HTERT RPE-1 (cell line): ENCODE measurements around the gene SMIM41.

Experiments
- in situ Hi-C: fragments of 300-500 bp; cut with MboI; formaldehyde crosslinking; loops from 4 replicates; pipeline ENCODE4 v1.14.3; 2020; ENCODE audit warnings: low sequenced_read_pairs

The SMIM41 gene

DNA sequence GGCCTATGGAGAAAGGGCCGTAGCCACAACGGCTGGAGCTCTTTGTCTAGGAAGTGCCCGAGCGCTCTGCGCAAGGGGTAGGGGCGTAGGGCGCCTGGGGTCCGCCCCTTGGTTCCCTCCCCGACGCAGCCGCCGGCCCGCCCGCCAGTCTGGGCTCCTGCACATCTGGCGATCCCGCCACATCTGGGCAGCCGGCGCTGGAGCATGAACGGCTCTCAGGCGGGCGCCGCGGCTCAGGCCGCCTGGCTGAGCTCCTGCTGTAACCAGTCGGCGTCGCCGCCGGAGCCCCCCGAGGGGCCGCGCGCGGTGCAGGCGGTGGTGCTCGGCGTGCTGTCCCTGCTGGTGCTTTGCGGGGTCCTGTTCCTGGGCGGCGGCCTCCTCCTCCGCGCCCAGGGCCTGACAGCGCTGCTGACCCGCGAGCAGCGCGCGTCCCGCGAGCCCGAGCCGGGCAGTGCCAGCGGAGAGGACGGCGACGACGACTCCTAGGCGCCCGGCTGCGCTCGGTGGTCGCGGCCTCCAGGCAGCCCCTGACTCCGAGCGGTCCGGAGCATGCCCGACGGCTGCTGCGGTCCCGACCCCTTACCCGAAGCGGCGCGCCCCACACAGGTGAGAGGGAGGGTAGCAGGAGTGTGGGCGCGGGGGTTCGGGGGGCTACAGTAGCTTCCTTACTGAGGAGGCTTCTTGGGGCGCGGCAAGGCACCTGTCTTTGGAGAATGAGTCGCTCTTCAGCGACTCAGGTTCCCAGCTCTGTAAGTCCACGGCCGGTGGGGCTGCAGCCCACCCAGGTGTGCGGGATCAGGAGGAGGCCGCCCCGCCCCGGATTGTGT is at the start of gene SMIM41:
Gene SMIM41, plus strand, starts transcription at position 129 of the 827 bp plus-strand sequence. Its CDS starts 76 bp downstream, at position 205.
- in situ Hi-C loops, result no loop called here

- in situ Hi-C loops, result no loop called here
Measured at GRCh38 chr12:52032446-52032803, 47.1 kb upstream of the SMIM41 start.

GRCh38 chr12:52032804-52033445 is 46.6 kb upstream of the SMIM41 start:
- in situ Hi-C loops, result no loop called here

GRCh38 chr12:52033446-52034140 is 45.9 kb upstream of the SMIM41 start:
- in situ Hi-C loops, result no loop called here

- in situ Hi-C loops, result no loop called here
Measured at GRCh38 chr12:52035190-52035589, 44.3 kb upstream of the SMIM41 start.

DNA sequence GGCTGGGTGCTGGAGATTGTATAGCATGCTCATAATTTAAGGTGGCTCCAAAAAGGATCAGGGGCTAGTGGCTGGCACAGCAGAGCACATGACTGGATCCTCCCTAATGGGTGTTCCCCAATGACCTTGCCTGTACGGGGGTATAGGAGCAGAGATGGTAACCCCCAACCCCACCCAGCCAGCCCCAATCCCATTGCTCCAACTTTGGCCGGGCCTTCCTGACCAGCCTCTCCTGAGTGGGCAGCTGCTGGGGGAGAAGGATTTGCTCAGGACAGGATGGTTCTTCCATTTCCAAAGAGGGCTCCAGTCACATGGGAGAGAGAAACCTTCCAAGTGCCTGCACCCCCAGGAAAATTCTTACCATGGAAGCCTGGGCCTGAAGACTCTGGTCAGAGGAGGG is 43.6 kb upstream of the SMIM41 start:
- in situ Hi-C loops, result no loop called here

GRCh38 chr12:52036587-52037171 is 42.8 kb upstream of the SMIM41 start:
- in situ Hi-C loops, result no loop called here

GRCh38 chr12:52037248-52037861 is 42.1 kb upstream of the SMIM41 start:
- in situ Hi-C loops, result no loop called here

DNA sequence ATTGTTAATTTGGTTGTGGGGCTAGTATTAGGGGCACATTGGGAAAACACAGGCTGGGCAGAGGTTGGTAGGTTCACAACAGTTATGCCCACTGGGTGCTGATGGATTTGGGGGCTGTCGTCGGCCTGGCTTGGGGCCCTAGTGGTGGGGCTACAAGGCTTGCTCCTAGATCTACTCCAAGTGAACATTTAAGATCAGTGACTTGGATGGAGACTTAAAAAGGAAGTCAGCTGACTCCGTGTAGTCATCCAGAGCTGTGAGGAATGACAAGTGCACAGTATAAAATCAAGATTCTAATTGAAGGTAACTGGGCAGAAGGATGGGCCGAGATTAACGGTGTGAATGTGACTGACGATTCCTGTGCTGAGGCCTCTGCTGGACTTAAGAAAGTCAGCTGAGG is 41.1 kb upstream of the SMIM41 start:
- in situ Hi-C loops, result no loop called here

- in situ Hi-C loops, result no loop called here
Measured at GRCh38 chr12:52041035-52041434, 38.5 kb upstream of the SMIM41 start.

- in situ Hi-C loops, result no loop called here
Measured at GRCh38 chr12:52041695-52042123, 37.8 kb upstream of the SMIM41 start.

DNA sequence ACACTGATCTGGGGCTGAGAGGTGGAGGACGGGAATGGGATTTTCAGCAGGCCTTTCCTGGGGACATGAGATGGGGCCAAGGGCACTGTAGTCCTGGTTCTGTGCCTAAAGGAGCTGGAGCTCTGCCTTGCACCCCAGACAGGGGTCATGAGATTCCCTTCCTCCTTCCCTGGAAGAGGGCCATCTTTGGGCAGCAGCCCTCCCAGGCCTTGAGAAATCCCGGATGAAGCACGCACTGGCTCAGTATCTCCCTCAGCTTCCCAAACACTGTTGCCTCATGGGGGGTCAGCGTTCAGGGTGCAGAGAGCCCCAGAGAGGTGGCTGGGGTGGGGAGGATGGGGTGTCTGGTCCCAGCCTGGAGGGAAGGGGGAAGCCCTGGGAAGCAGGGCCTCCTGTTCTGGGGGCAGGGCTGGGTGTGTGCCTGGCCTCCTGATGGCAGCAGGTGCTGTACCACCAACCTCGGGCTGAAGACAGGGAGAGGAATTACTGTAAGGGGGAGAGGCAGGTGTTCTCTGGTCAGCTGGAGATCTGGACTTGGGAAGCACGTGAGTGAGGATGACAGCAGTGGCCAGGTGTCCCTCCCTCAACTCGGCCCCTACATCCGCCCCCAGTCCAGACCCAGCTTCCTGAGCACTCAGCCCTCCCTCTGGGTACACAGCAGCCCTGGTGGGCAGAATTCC is 36.7 kb upstream of the SMIM41 start:
- in situ Hi-C loops, result no loop called here

DNA sequence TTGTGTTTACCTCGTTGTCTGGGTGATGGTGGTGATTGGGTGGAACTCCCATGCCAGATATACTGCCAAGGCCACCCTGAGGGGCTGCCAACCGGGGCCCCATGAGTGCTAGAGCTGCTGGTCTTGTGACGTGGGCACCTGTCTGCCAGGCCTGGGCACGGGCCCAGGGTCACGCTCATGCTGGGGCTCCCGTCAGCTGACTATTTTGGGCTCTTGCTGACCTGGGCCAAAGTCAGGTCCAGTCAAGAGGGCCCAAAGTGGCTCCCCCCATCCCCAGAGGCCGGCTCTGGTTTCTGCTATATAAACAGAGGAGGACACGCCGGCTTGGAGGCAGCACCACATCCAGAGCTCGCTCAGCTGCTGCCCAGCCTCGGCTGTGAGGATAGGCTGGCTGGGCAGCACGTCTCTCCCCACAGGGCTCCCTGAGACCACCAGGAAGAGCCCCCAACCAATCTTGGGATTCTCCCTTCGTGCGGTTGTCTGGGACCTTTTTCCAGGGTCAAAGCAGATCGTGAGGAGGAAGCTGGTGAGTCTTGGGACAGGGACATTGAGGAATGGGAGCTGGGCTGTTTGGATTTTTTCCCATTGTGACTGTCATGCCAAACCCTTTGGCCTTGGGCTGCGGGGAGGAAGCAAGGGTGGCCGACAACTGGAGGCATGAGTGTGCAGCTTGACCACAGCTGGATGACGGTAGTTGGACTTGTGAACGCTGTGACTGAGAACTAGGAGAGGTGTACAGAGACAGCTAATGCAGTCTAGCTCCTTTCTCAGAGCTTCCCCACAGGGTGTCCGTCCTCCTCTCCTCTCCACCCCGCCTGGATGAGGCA is 35.9 kb upstream of the SMIM41 start:
- in situ Hi-C loops, result no loop called here

DNA sequence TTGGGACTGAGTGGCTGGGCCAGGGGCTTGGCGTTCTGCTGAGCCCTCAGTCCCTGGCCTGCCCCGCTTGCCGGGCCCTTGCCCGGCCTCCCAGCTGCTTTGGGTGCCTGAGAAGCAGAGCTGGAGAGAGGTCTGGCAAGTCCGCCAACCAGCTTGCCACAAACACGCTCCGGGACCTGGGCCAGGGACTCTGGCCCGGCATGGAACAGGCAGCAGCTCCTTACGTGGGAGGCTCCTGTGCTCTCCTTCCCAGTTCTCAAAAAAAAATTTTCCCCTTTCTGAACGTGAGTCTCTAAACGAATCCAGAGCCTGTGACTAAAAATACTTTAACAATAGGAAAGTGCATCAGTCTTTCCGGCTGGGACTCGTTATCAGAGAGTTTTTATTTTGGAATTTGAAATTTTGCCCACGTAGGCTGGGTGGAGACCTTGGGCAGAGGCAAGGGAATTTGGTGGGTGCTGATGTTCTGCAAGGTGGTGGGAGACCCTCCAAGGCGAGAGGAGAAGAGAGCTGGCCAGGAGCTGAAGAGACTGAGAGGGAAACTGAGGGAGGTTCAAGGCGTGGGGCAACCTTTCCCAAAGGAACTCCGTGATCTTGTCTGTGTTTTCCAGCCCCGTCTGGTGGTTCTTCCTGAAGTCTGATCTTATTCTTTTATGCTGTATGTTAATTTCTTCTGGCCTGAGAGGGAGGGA is 35.1 kb upstream of the SMIM41 start:
- in situ Hi-C loops, result no loop called here

DNA sequence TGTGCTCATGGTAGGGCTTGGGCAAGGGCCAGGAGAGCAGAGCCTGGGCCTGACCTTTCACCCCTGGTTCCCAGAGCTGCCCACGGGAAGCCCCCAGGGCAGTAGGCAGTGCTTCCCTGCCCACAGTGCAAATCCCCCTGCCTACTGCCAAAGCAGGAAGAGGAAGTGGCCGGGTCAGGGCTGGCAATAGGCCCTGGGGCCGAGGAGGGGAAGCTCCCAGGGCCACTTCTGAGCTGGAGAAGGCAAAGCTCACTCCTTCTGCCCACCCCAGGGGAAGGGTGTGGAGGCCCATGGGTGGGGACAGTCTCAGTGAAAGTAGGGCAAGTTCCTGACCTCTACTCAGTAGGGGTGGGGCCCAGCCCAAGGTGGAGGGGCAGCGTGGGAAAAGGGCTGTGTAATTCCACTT is 33.7 kb upstream of the SMIM41 start:
- in situ Hi-C loops, result no loop called here

- in situ Hi-C loops, result no loop called here
Measured at GRCh38 chr12:52046859-52047258, 32.6 kb upstream of the SMIM41 start.

- in situ Hi-C loops, result no loop called here
Measured at GRCh38 chr12:52049286-52049685, 30.2 kb upstream of the SMIM41 start.

DNA sequence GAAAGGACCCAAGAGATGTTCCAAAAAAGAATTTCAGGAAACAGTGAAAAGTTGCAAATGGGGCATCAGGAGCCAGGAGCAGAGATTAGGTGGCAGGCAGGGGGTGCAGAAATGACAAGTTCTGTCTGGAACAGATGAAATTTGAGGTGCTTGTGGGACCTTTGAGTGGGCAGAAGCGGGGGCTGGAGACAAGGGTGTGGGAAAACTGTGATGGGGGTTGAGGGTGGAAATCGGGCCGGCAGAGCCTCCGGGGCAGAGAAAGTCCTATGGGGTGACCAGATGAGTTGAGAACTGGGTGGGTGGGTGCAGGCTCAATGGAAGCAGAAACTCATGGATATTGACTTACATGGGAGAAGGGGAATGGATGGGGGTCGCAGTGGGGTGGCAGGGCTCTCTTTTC is 29.8 kb upstream of the SMIM41 start:
- in situ Hi-C loops, result no loop called here
